Activated B cell treated with CpG ODN at 0.5 μM for 24 hours (primary cell): ENCODE data around the gene KEL. TPM values are rescaled to one million over a fixed set of nuclear protein-coding genes. Genes with fewer than 3 reads are reported as not detected.

Source experiments
- ATAC-seq: fragments of 200-7000 bp; cut with Tn5 transposase; one replicate; pipeline ENCODE4 v1.10.0; 2021; ENCODE audit warnings: low read depth, mild to moderate bottlenecking, moderate library complexity
- CTCF ChIA-PET: fragments of 350-600 bp; sonication (Branson Sonifier 250); formaldehyde crosslinking; loops from one replicate; lab custom pipeline; 2021; ENCODE audit warnings: antibody characterized with exemption; lab: Charles Lee
- POLR2A ChIA-PET: fragments of 350-600 bp; sonication (Branson Sonifier 250); formaldehyde crosslinking; loops from one replicate; lab custom pipeline; 2021; ENCODE audit warnings: antibody characterized with exemption; lab: Charles Lee
- DNase-seq: peaks from one replicate; pipeline ENCODE4 v3.0.0; 2022
- H3K27ac Mint-ChIP-seq: one replicate; pipeline ENCODE4 v1.8.0; 2020; ENCODE audit warnings: mixed read lengths
- H3K27me3 Mint-ChIP-seq: one replicate; pipeline ENCODE4 v1.8.0; 2021; ENCODE audit warnings: mixed read lengths
- H3K36me3 Mint-ChIP-seq: one replicate; pipeline ENCODE4 v1.8.0; 2021; ENCODE audit warnings: low read depth, mixed read lengths
- H3K4me1 Mint-ChIP-seq: one replicate; pipeline ENCODE4 v1.8.0; 2021; ENCODE audit warnings: mixed read lengths
- H3K4me3 Mint-ChIP-seq: one replicate; pipeline ENCODE4 v1.8.0; 2020; ENCODE audit warnings: mild to moderate bottlenecking, mixed read lengths
- H3K9me3 Mint-ChIP-seq: one replicate; pipeline ENCODE4 v1.8.0; 2020; ENCODE audit warnings: mixed read lengths
- CTCF ChIP-seq: fragments of 200-600 bp; IDR thresholded peaks from one replicate; pipeline ENCODE4 v1.8.0; 2022; ENCODE audit warnings: antibody characterized with exemption, mild to moderate bottlenecking
- intact Hi-C: fragments of 100-400 bp; cut with micrococcal nuclease; formaldehyde crosslinking; loops from one replicate; pipeline ENCODE4 v1.15.1; 2024
- total RNA-seq: library from RNA; stranded (reverse); gene quantifications from 2 replicates; pipeline ENCODE4 v1.2.3, GENCODE V29; 2022

Gene KEL
- total RNA-seq, 1 donor from 2014 or later = 1.2 TPM

- Mint-ChIP-seq H3K36me3 (no peaks in the 10 kb centered on the region), H3K27me3 (peaks cover 17% of the 10 kb centered on the region), H3K4me3 (no peak overlapping the region), H3K4me1 (no peaks in the 10 kb centered on the region), H3K9me3 (no peaks in the 10 kb centered on the region), H3K27ac (no peak overlapping the region)
- CTCF ChIA-PET = no interaction called here
- no peak for ATAC-seq
- intact Hi-C loops = no loop called here
- POLR2A ChIA-PET = no interaction called here
- no peak for DNase-seq
- TF ChIP-seq CTCF = no peak
Measured at GRCh38 chr7:142916508-142916907, 45.7 kb downstream of the KEL start.

- H3K27ac Mint-ChIP-seq = no peak overlapping the region
- DNase-seq (no peak), ATAC-seq (no peak)
- peaks cover 17% of the 10 kb centered on the region for H3K27me3 Mint-ChIP-seq
- H3K4me1 Mint-ChIP-seq = no peaks in the 10 kb centered on the region
- TF ChIP-seq CTCF = no peak
- intact Hi-C loops = no loop called here
- no peaks in the 10 kb centered on the region for H3K9me3 Mint-ChIP-seq
- ChIA-PET CTCF (no interaction called here), POLR2A (no interaction called here)
- no peak overlapping the region for H3K4me3 Mint-ChIP-seq
- no peaks in the 10 kb centered on the region for H3K36me3 Mint-ChIP-seq
Measured at GRCh38 chr7:142915315-142915714, 46.8 kb downstream of the KEL start.

- ATAC-seq (no peak), DNase-seq (no peak)
- no peak for TF ChIP-seq CTCF
- intact Hi-C loops = no loop called here
- peaks cover 24% of the 10 kb centered on the region for H3K27me3 Mint-ChIP-seq
- POLR2A ChIA-PET = no interaction called here
- CTCF ChIA-PET = no interaction called here
- no peaks in the 10 kb centered on the region for H3K9me3 Mint-ChIP-seq
- H3K4me3 Mint-ChIP-seq = no peak overlapping the region
- H3K36me3 Mint-ChIP-seq = no peaks in the 10 kb centered on the region
- no peak overlapping the region for H3K27ac Mint-ChIP-seq
- no peaks in the 10 kb centered on the region for H3K4me1 Mint-ChIP-seq
Measured at GRCh38 chr7:142914121-142914520, 48.0 kb downstream of the KEL start.

- CTCF ChIA-PET = no interaction called here
- Mint-ChIP-seq H3K27me3 (peaks cover 24% of the 10 kb centered on the region), H3K4me3 (no peak overlapping the region)
Measured at GRCh38 chr7:142913566-142913965, 48.6 kb downstream of the KEL start.

GRCh38 chr7:142913051-142913450 lies 49.1 kb downstream of the KEL start:
- peaks cover 24% of the 10 kb centered on the region for H3K27me3 Mint-ChIP-seq
- intact Hi-C loops = no loop called here
- no peak overlapping the region for H3K4me3 Mint-ChIP-seq
- POLR2A ChIA-PET = no interaction called here
- H3K4me1 Mint-ChIP-seq = no peaks in the 10 kb centered on the region
- TF ChIP-seq CTCF = no peak
- CTCF ChIA-PET = no interaction called here
- no peak for ATAC-seq
- H3K27ac Mint-ChIP-seq = no peak overlapping the region
- no peaks in the 10 kb centered on the region for H3K36me3 Mint-ChIP-seq
- no peak for DNase-seq
- H3K9me3 Mint-ChIP-seq = no peaks in the 10 kb centered on the region

More at GRCh38 chr7:142913566-142913965, 48.6 kb downstream of the KEL start:
- no peak for ATAC-seq
- POLR2A ChIA-PET = no interaction called here
- Mint-ChIP-seq H3K36me3 (no peaks in the 10 kb centered on the region), H3K4me1 (no peaks in the 10 kb centered on the region), H3K9me3 (no peaks in the 10 kb centered on the region), H3K27ac (no peak overlapping the region)
- DNase-seq = no peak
- intact Hi-C loops = no loop called here
- TF ChIP-seq CTCF = no peak
